Measurements from ENCODE around the gene IRF9. TPM values are rescaled to one million over a fixed set of nuclear protein-coding genes. Genes with fewer than 3 reads are reported as not detected.

Gene IRF9
- total RNA-seq, 6 donors from 2014 or later, result 78.2 to 192 (median 107) TPM

- 85 to 86% methylated on average over 2 of the region's 2 CpGs for WGBS, 2 donors
- TF ChIP-seq CTCF (IDR thresholded peaks at IDR 0.05), result no peak
- no peak for TF ChIP-seq POLR2A (IDR thresholded peaks at IDR 0.05)
- no peak for TF ChIP-seq EP300 (IDR thresholded peaks at IDR 0.05)
- no peak for TF ChIP-seq POLR2AphosphoS5 (IDR thresholded peaks at IDR 0.05)
- Histone ChIP-seq H3K4me1 (peaks cover 0 to 10% (median 5%) of the 10 kb centered on the region in 4 donors), H3K4me3 (no peak overlapping the region), H3K36me3 (peaks cover 6 to 17% (median 12%) of the 10 kb centered on the region in 4 donors), H3K9me3 (no peaks in the 10 kb centered on the region), H3K27me3 (no peaks in the 10 kb centered on the region), H3K27ac (no peak overlapping the region)
- no peak for ATAC-seq (ENCODE audit: low FRiP score in 2 of 2)
- no peak for DNase-seq
Measured at GRCh38 chr14:24127673-24128072, 33.4 kb upstream of the IRF9 start.

- no peaks in the 10 kb centered on the region for H3K9me3 ChIP-seq
- H3K27me3 ChIP-seq, result no peaks in the 10 kb centered on the region
- WGBS, 2 donors, result 94% methylated on average over 8 of the region's 8 CpGs
- peaks cover 0 to 10% (median 5%) of the 10 kb centered on the region in 4 donors for H3K4me1 ChIP-seq
- no peak overlapping the region for H3K27ac ChIP-seq
- no peak for TF ChIP-seq CTCF (IDR thresholded peaks at IDR 0.05)
- TF ChIP-seq POLR2AphosphoS5 (IDR thresholded peaks at IDR 0.05), result no peak
- no peak for TF ChIP-seq EP300 (IDR thresholded peaks at IDR 0.05)
- TF ChIP-seq POLR2A (IDR thresholded peaks at IDR 0.05), result no peak
- DNase-seq (no peak), ATAC-seq (ENCODE audit: low FRiP score in 2 of 2) (no peak)
- H3K36me3 ChIP-seq, result peaks cover 0 to 2% (median 0%) of the 10 kb centered on the region in 4 donors
- H3K4me3 ChIP-seq, result no peak overlapping the region
Measured at GRCh38 chr14:24129410-24129998, 31.6 kb upstream of the IRF9 start.

GRCh38 chr14:24130380-24130716 lies 30.7 kb upstream of the IRF9 start, which contains the start of gene FITM1:
TSS of gene FITM1 (plus strand) at chr14:24130659. CDS start at chr14:24131564, 905 bp downstream.
- no peak within 1 kb of the TSS for H3K4me3 ChIP-seq
- DNase-seq (no peak), ATAC-seq (ENCODE audit: low FRiP score in 2 of 2) (no peak)
- peak within 1 kb of the TSS; percentile 51 to 77 (median 72) for H3K27ac ChIP-seq
- no peaks in the 10 kb centered on the region for H3K36me3 ChIP-seq
- WGBS, 2 donors, result 79 to 95% methylated on average over 5 of the region's 5 CpGs
- no peaks in the 10 kb centered on the region for H3K27me3 ChIP-seq
- no peak for TF ChIP-seq POLR2AphosphoS5 (IDR thresholded peaks at IDR 0.05)
- no peak for TF ChIP-seq POLR2A (IDR thresholded peaks at IDR 0.05)
- TF ChIP-seq CTCF (IDR thresholded peaks at IDR 0.05), result no peak
- no peak for TF ChIP-seq EP300 (IDR thresholded peaks at IDR 0.05)
- H3K9me3 ChIP-seq, result no peaks in the 10 kb centered on the region
- peaks cover under 1 to 12% (median 9%) of the 10 kb centered on the region in 4 donors for H3K4me1 ChIP-seq

DNA sequence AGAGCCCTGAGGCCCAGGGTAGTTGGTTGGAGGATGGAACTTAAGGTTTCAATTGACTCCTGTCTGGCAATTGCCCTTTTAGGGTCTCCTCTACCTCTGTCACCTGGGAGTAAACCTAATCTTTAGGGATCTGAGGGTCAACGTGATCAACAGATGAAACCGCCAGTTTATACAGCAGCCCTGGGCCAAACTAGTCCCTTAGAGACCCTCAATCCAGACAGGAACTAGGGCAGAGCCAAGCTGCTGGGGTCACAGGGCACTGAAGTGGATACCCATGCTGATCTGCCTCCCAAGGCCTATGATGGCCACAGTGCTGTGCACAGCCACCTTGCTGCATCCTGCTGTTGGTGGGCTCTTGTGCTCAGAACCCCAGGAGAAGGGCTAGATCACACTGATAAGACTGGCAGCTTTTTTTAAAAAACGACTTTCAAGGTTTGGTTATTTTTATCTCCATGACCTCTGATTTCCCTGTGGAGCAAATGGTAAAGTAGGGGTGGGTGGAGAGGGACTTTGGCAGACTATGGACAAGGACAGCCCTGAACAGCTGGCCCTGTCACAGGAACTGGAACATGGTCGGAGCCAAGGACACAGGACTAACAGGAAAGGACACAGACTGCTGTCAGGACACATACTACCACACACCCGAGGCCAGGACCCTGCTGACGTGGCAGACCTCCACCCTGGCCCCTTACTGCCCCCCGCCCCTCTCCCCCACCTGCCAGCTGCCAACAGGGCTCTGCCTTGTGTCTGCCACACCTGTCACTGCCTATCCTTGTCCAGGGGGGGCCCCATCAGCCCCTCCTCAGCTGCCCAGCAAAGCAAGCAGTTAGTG lies 30.1 kb upstream of the IRF9 start:
- Histone ChIP-seq H3K36me3 (no peaks in the 10 kb centered on the region), H3K27me3 (no peaks in the 10 kb centered on the region), H3K4me1 (peaks cover 3 to 16% (median 11%) of the 10 kb centered on the region in 4 donors), H3K27ac (peak overlapping the region; percentile 51 to 77 (median 72)), H3K4me3 (no peak overlapping the region), H3K9me3 (no peaks in the 10 kb centered on the region)
- ATAC-seq (ENCODE audit: low FRiP score in 2 of 2), result peak in 1 of 2 donors; percentile 50
- TF ChIP-seq POLR2AphosphoS5 (IDR thresholded peaks at IDR 0.05) (peak in 1 of 2 donors; percentile 45), CTCF (IDR thresholded peaks at IDR 0.05) (no peak)
- no peak for DNase-seq
- WGBS, 2 donors, result 53 to 64% methylated on average over 4 to 5 of the region's 7 CpGs
